GM12891 (cell line): ENCODE data around the gene CCDC188.

Experiments
- POLR2A ChIP-seq: IDR thresholded peaks from 2 replicates; pipeline ENCODE4 v1.6.1; 2011; ENCODE audit warnings: low read depth, low read length, control low read depth
- POLR2AphosphoS5 ChIP-seq: IDR thresholded peaks from 2 replicates; pipeline ENCODE4 v1.6.1; 2011; ENCODE audit warnings: low read depth, low read length, control low read depth
- TAF1 ChIP-seq: IDR thresholded peaks from 2 replicates; pipeline ENCODE4 v1.6.1; 2011; ENCODE audit warnings: low read depth, low read length, control low read depth

GRCh38 chr22:20141186-20142077 is 9.4 kb downstream of the CCDC188 start:
- TF ChIP-seq POLR2A (no peak), POLR2AphosphoS5 (no peak), TAF1 (no peak)
